ENCODE data around the gene ENOX2.

DNA sequence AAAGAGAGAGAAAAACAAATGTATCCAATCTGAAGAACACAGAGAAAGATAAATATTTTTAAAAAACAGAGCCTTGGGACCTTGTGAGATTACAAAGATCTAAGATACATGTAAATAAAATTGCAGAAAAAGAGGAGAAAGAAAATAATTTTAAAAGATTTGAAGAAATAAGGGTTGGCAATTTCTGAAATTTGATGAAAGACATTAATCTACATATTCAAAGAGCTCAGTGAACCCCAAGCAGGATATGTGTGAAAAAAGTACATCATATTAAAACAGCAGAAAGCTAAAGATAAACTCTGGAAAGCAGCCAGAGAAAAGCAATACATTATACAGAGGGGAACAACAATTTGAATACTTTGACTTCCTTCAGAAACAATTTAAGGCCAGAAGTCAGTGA lies 244.7 kb downstream of the ENOX2 start:
- TF ChIP-seq, protein P1, sequence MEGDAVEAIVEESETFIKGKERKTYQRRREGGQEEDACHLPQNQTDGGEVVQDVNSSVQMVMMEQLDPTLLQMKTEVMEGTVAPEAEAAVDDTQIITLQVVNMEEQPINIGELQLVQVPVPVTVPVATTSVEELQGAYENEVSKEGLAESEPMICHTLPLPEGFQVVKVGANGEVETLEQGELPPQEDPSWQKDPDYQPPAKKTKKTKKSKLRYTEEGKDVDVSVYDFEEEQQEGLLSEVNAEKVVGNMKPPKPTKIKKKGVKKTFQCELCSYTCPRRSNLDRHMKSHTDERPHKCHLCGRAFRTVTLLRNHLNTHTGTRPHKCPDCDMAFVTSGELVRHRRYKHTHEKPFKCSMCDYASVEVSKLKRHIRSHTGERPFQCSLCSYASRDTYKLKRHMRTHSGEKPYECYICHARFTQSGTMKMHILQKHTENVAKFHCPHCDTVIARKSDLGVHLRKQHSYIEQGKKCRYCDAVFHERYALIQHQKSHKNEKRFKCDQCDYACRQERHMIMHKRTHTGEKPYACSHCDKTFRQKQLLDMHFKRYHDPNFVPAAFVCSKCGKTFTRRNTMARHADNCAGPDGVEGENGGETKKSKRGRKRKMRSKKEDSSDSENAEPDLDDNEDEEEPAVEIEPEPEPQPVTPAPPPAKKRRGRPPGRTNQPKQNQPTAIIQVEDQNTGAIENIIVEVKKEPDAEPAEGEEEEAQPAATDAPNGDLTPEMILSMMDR (IDR thresholded peaks at IDR 0.05): no peak
- no peak for TF ChIP-seq EZH2 (IDR thresholded peaks at IDR 0.05; ENCODE audit: borderline replicate concordance, insufficient read depth, low read depth, low read length, poor library complexity, severe bottlenecking)
